Measurements from ENCODE around the gene CTPS1. TPM values are rescaled to one million over a fixed set of nuclear protein-coding genes. Genes with fewer than 3 reads are reported as not detected.

CTPS1 gene
- total and polyA plus RNA-seq, 2 experiments from 2014 or later = 31.9 to 44.9 TPM

DNA sequence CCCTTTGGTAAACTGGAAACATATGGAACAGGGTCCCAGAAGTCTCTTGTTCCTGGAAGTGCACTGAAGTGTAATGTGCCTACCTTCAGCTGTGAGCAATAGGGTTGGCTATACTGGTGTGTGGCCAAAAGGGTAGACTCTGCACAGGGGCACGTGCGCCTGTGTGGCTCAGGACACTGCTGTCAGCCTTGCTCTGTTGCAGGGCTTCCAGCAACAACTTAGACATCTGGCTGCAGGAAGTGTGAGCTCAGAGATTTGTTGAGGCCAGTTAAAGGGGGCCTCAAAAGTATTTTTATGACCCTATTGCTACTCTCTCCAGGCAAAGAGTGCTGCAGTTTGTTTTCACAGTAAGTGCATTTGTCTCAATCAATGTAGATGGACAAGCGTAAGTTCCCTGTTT is 7.5 kb downstream of the CTPS1 start:
- DNase-seq (ENCODE audit: low spot score) = peak; percentile 59
- TF ChIP-seq, protein P1, sequence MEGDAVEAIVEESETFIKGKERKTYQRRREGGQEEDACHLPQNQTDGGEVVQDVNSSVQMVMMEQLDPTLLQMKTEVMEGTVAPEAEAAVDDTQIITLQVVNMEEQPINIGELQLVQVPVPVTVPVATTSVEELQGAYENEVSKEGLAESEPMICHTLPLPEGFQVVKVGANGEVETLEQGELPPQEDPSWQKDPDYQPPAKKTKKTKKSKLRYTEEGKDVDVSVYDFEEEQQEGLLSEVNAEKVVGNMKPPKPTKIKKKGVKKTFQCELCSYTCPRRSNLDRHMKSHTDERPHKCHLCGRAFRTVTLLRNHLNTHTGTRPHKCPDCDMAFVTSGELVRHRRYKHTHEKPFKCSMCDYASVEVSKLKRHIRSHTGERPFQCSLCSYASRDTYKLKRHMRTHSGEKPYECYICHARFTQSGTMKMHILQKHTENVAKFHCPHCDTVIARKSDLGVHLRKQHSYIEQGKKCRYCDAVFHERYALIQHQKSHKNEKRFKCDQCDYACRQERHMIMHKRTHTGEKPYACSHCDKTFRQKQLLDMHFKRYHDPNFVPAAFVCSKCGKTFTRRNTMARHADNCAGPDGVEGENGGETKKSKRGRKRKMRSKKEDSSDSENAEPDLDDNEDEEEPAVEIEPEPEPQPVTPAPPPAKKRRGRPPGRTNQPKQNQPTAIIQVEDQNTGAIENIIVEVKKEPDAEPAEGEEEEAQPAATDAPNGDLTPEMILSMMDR (IDR thresholded peaks at IDR 0.05; ENCODE audit: poor library complexity) = no peak
- no peak for TF ChIP-seq EZH2 (IDR thresholded peaks at IDR 0.05; ENCODE audit: borderline replicate concordance)
- TF ChIP-seq EZH2phosphoT487 (IDR thresholded peaks at IDR 0.05; ENCODE audit: low read depth, severe bottlenecking, unreplicated experiment) = no peak
- H3K4me1 ChIP-seq (ENCODE audit: insufficient read depth) = peaks cover 35% of the 10 kb centered on the region
- H3K27ac ChIP-seq = peak overlapping the region; percentile 76
- no peaks in the 10 kb centered on the region for H3K9me2 ChIP-seq (replicated peaks; ENCODE audit: insufficient read depth)
- peak overlapping the region; percentile 43 for H3K4me2 ChIP-seq
- H4K20me1 ChIP-seq (ENCODE audit: insufficient read depth, poor library complexity, severe bottlenecking) = no peaks in the 10 kb centered on the region
- no peaks in the 10 kb centered on the region for H3K36me3 ChIP-seq (replicated peaks; ENCODE audit: insufficient read depth, low read depth)
- no peak overlapping the region for H2AFZ ChIP-seq
- no peak overlapping the region for H3K4me3 ChIP-seq
- H3K79me2 ChIP-seq = peaks cover 36% of the 10 kb centered on the region
- H3K9me3 ChIP-seq (ENCODE audit: low read depth) = no peaks in the 10 kb centered on the region
- H3K27me3 ChIP-seq = no peaks in the 10 kb centered on the region
- 46% methylated on average over 3 of the region's 3 CpGs for WGBS (ENCODE audit: low lambda C conversion rate, missing lambda C conversion rate)

DNA sequence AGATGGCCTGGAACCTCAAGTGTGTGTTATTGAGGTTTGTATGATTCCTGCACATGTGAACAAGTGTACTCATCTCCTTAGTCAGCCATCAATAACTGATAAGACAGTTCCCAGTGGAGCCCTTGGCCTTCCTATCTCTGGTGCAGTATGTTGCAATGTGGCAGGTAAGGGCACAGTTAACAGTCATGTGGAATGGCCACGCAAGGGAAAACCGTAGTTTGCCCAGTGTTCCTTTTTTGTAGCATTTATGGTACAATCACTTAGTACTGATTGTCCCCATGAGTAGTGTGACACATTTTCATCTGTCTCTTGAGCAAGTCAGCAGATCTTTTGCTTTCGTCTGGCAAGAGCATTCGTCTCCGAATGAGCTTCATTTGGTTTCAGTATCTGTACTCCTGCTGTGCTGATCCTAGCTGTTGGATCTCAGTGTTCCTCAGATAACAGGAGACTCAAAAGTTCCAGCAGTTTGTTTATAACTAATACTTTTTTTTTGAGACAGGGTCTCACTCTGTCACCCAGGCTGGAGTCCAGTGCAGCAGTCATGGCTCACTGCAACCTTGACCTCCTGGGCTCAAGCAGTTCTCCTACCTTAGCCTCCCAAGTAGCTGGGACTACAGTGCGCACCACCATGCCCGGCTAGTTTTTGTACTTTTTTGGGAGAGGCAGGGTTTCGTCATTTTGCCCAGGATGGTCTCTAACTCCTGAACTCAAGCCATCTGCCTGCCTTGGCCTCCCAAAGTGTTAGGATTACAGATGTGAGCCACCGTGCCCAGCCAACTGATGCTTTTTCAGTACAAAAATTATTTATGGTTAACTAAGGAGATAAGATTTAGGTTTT is 8.2 kb downstream of the CTPS1 start:
- no peaks in the 10 kb centered on the region for H4K20me1 ChIP-seq (ENCODE audit: insufficient read depth, poor library complexity, severe bottlenecking)

GRCh38 chr1:40988280-40988679 is 8.8 kb downstream of the CTPS1 start:
- Histone ChIP-seq H3K27me3 (no peaks in the 10 kb centered on the region), H3K4me1 (ENCODE audit: insufficient read depth) (peaks cover 27% of the 10 kb centered on the region), H3K9me3 (ENCODE audit: low read depth) (no peaks in the 10 kb centered on the region), H3K9me2 (replicated peaks; ENCODE audit: insufficient read depth) (no peaks in the 10 kb centered on the region), H3K4me3 (no peak overlapping the region), H3K27ac (peak overlapping the region; percentile 76), H4K20me1 (ENCODE audit: insufficient read depth, poor library complexity, severe bottlenecking) (no peaks in the 10 kb centered on the region), H3K4me2 (peak overlapping the region; percentile 43), H3K79me2 (peaks cover 22% of the 10 kb centered on the region), H2AFZ (no peak overlapping the region), H3K36me3 (replicated peaks; ENCODE audit: insufficient read depth, low read depth) (peaks cover 3% of the 10 kb centered on the region)
- TF ChIP-seq EZH2 (IDR thresholded peaks at IDR 0.05; ENCODE audit: borderline replicate concordance) = no peak
- TF ChIP-seq, protein P1 (IDR thresholded peaks at IDR 0.05; ENCODE audit: poor library complexity) = no peak
- no peak for TF ChIP-seq EZH2phosphoT487 (IDR thresholded peaks at IDR 0.05; ENCODE audit: low read depth, severe bottlenecking, unreplicated experiment)
- no peak for DNase-seq (ENCODE audit: low spot score)
- WGBS (ENCODE audit: low lambda C conversion rate, missing lambda C conversion rate) = 61% methylated on average over 3 of the region's 3 CpGs

More for the DNA sequence above, 8.2 kb downstream of the CTPS1 start:
- no peak overlapping the region for H3K4me3 ChIP-seq
- no peak overlapping the region for H2AFZ ChIP-seq
- H3K9me3 ChIP-seq (ENCODE audit: low read depth) = no peaks in the 10 kb centered on the region
- peak overlapping the region; percentile 43 for H3K4me2 ChIP-seq
- peak overlapping the region; percentile 76 for H3K27ac ChIP-seq
- H3K9me2 ChIP-seq (replicated peaks; ENCODE audit: insufficient read depth) = no peaks in the 10 kb centered on the region
- peaks cover 3% of the 10 kb centered on the region for H3K36me3 ChIP-seq (replicated peaks; ENCODE audit: insufficient read depth, low read depth)
- TF ChIP-seq, protein P1 (IDR thresholded peaks at IDR 0.05; ENCODE audit: poor library complexity) = no peak
- no peak for TF ChIP-seq EZH2 (IDR thresholded peaks at IDR 0.05; ENCODE audit: borderline replicate concordance)
- TF ChIP-seq EZH2phosphoT487 (IDR thresholded peaks at IDR 0.05; ENCODE audit: low read depth, severe bottlenecking, unreplicated experiment) = no peak
- WGBS (ENCODE audit: low lambda C conversion rate, missing lambda C conversion rate) = 76% methylated on average over 9 of the region's 9 CpGs
- DNase-seq (ENCODE audit: low spot score) = peak; percentile 64
- no peaks in the 10 kb centered on the region for H3K27me3 ChIP-seq
- peaks cover 28% of the 10 kb centered on the region for H3K4me1 ChIP-seq (ENCODE audit: insufficient read depth)
- H3K79me2 ChIP-seq = peaks cover 28% of the 10 kb centered on the region

Data from hepatocyte (in vitro differentiated cells).